ENCODE measurements around the gene KIAA0930. TPM values are rescaled to one million over a fixed set of nuclear protein-coding genes. Genes with fewer than 3 reads are reported as not detected.

Gene KIAA0930
- total RNA-seq, 2 donors from 2014 or later = 29.1 to 55.1 TPM

DNA sequence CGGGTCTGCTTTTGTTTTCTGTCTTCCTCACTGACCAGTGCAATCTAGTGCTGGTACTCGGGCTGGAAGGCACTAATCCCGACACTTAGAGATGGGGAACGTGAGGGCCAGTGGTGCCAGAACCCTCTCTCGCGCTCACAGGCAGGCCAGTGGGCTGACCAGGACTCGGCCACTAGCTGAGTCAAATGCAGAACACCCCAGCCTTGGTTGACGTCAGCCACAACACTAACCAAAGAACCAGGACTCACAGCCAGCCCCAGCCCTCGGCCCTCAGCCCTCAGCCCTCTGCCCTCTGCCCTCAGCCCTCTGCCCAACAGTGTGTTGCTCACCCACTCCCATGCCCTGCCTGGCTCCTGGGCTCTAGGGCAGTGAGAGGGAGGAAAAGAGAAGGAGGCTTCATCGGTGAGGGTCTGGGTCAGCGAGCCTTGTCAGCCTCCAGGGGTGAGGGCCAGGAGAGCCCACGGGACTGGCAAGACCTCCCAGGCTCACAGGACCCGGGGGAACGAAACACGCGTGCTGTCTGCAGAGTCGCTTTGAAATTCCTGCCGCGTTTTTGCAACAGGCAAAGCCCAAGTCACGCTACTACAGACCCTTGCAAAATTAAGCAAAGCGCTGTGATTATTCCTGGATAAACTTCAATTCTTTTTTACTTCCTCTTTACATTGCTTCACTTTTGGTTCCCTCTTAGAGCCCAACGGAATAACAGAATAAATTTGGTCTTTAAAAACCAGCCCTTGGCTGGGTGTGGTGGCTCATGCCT lies 27.5 kb downstream of the KIAA0930 start:
- Histone ChIP-seq H3K4me1 (replicated peaks) (no peaks in the 10 kb centered on the region), H3K27me3 (replicated peaks; ENCODE audit: insufficient read depth) (no peaks in the 10 kb centered on the region), H3K9me3 (no peaks in the 10 kb centered on the region), H3K36me3 (no peaks in the 10 kb centered on the region), H3K27ac (peak overlapping the region in 1 of 2 donors; percentile 44), H3K4me3 (peak overlapping the region in 1 of 2 donors; percentile 9)
- DNase-seq (ENCODE audit: low spot score) = no peak
- 64% methylated on average over 22 of the region's 22 CpGs for WGBS
- TF ChIP-seq POLR2AphosphoS5 (IDR thresholded peaks at IDR 0.05) = no peak
- TF ChIP-seq, protein P1, sequence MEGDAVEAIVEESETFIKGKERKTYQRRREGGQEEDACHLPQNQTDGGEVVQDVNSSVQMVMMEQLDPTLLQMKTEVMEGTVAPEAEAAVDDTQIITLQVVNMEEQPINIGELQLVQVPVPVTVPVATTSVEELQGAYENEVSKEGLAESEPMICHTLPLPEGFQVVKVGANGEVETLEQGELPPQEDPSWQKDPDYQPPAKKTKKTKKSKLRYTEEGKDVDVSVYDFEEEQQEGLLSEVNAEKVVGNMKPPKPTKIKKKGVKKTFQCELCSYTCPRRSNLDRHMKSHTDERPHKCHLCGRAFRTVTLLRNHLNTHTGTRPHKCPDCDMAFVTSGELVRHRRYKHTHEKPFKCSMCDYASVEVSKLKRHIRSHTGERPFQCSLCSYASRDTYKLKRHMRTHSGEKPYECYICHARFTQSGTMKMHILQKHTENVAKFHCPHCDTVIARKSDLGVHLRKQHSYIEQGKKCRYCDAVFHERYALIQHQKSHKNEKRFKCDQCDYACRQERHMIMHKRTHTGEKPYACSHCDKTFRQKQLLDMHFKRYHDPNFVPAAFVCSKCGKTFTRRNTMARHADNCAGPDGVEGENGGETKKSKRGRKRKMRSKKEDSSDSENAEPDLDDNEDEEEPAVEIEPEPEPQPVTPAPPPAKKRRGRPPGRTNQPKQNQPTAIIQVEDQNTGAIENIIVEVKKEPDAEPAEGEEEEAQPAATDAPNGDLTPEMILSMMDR (IDR thresholded peaks at IDR 0.05) = no peak
- no peak for TF ChIP-seq POLR2A (IDR thresholded peaks at IDR 0.05)
- intact Hi-C loops (cut with DNase I) = no loop called here

DNA sequence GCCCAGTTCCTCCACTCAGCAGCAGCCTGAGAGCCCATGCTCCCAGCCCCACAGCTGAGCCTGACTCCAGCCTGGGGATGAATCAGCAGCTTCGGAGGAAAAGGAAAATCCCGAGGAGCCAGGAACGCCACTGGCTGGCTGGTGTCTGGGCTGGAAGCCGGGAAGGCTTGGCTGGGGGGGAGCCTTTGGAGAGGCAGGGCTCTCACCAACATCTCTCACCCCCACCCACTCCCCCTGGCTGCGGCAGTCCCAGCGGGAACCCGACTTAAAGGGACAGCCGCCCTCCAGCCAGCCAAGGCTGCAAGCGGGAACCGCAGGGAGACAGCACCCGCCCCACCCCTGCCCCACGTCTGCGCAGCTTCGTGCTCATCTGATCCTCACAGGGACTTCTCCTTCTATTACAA lies 28.4 kb downstream of the KIAA0930 start:
- intact Hi-C loops (cut with DNase I) = no loop called here

DNA sequence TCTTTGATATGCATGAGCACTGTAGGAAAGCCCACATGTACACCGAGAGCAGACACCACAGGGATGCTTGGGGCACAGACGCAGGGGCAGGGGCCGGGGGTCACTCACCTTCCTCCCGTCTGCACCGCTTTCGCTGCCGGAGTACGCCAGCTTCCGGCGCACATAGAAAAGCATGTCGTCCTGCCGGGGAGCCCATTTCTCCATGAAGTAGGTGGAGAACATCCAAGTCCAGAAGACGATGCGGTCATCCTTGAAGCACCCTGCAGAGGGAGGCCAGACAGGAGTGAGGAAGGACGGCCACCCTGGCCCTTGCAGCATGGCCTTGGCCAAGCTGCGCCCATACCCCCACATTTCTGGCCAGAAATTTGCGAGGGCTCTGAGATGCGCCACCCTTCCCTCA lies 28.8 kb downstream of the KIAA0930 start:
- Histone ChIP-seq H3K4me1 (replicated peaks) (no peaks in the 10 kb centered on the region), H3K27me3 (replicated peaks; ENCODE audit: insufficient read depth) (no peaks in the 10 kb centered on the region), H3K9me3 (no peaks in the 10 kb centered on the region), H3K27ac (peak overlapping the region in 1 of 2 donors; percentile 44), H3K4me3 (peak overlapping the region; percentile 6 to 9), H3K36me3 (no peaks in the 10 kb centered on the region)
- no peak for DNase-seq (ENCODE audit: low spot score)
- intact Hi-C loops (cut with DNase I) = no loop called here
- TF ChIP-seq, protein P1 (IDR thresholded peaks at IDR 0.05) = no peak
- no peak for TF ChIP-seq POLR2AphosphoS5 (IDR thresholded peaks at IDR 0.05)
- TF ChIP-seq POLR2A (IDR thresholded peaks at IDR 0.05) = no peak
- 80% methylated on average over 18 of the region's 18 CpGs for WGBS

More for the DNA sequence above, 28.4 kb downstream of the KIAA0930 start:
- TF ChIP-seq, protein P1 (IDR thresholded peaks at IDR 0.05) = peak in 2 of 4 experiments; percentile 22 to 28
- peak; percentile 45 for TF ChIP-seq POLR2AphosphoS5 (IDR thresholded peaks at IDR 0.05)
- TF ChIP-seq POLR2A (IDR thresholded peaks at IDR 0.05) = no peak
- Histone ChIP-seq H3K27me3 (replicated peaks; ENCODE audit: insufficient read depth) (no peaks in the 10 kb centered on the region), H3K27ac (peak overlapping the region; percentile 39 to 44), H3K4me3 (peak overlapping the region; percentile 6 to 9), H3K4me1 (replicated peaks) (no peaks in the 10 kb centered on the region), H3K9me3 (no peaks in the 10 kb centered on the region), H3K36me3 (no peaks in the 10 kb centered on the region)
- DNase-seq (ENCODE audit: low spot score) = no peak
- 17% methylated on average over 14 of the region's 14 CpGs for WGBS

DNA sequence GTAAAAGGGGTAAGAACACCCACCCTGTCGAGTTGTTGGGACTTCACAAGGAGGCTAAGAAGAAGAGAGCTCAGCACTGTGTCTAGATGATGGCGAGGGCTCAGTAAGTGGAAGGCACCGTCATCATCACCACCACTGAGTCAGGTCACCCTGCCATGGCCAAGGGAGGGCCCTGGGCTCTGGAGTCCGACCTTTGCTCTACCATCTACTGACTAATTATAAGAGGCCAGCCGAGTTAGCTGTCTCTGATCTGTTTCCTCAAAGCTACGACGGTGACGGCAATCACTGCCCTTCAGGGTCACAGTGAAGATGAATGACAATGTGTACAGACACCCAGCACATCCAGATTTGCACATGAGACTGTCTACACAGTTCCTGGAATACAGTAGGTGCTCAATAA lies 29.3 kb downstream of the KIAA0930 start:
- H3K4me1 ChIP-seq (replicated peaks) = no peaks in the 10 kb centered on the region
- H3K27ac ChIP-seq = no peak overlapping the region
- H3K9me3 ChIP-seq = no peaks in the 10 kb centered on the region
- H3K4me3 ChIP-seq = no peak overlapping the region
- H3K36me3 ChIP-seq = no peaks in the 10 kb centered on the region
- intact Hi-C loops (cut with DNase I) = no loop called here
- no peaks in the 10 kb centered on the region for H3K27me3 ChIP-seq (replicated peaks; ENCODE audit: insufficient read depth)
- TF ChIP-seq POLR2A (IDR thresholded peaks at IDR 0.05) (no peak), POLR2AphosphoS5 (IDR thresholded peaks at IDR 0.05) (no peak)
- TF ChIP-seq, protein P1 (IDR thresholded peaks at IDR 0.05) = no peak
- WGBS = 89% methylated on average over 8 of the region's 8 CpGs
- DNase-seq (ENCODE audit: low spot score) = no peak

DNA sequence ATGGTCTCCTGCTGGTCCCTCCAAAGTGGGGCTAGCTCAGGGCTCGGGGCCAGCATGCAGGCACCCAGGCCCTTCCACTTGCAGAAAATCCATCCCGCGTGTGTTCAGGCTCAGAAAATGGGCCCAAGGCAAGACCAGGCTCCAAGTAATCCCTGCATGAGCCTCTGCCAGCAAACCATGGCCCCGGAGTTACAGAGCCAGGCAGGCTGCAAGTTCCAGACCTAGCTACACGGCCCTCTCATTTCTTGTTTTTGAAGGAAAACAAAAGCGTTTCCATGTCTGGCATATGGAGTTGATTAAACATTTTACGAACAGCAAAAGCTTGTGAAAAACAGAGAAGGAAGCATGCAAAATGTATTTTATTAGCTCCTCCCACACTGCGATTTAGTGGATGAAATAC lies 29.7 kb downstream of the KIAA0930 start:
- no peaks in the 10 kb centered on the region for H3K9me3 ChIP-seq
- H3K27me3 ChIP-seq (replicated peaks; ENCODE audit: insufficient read depth) = no peaks in the 10 kb centered on the region
- intact Hi-C loops (cut with DNase I) = no loop called here
- no peaks in the 10 kb centered on the region for H3K4me1 ChIP-seq (replicated peaks)
- 78% methylated on average over 8 of the region's 8 CpGs for WGBS
- H3K4me3 ChIP-seq = no peak overlapping the region
- H3K27ac ChIP-seq = no peak overlapping the region
- TF ChIP-seq POLR2AphosphoS5 (IDR thresholded peaks at IDR 0.05) = no peak
- DNase-seq (ENCODE audit: low spot score) = no peak
- H3K36me3 ChIP-seq = no peaks in the 10 kb centered on the region
